T47D (cell line): ENCODE results near the gene NPR1.
A peak's percentile ranks its signal among the peaks of the same experiment; 100 is the strongest.
"Not testable (repeated sequence)": the region's sequence is repeated elsewhere in the genome, so short reads cannot be mapped to it uniquely, and the experiment has no call there.

Experiments
- DNase-seq, 2 experiments: peaks; one replicate each; pipeline versions ENCODE4 v3.0.0 to v3.0.0-alpha.2; 2011 to 2012; ENCODE audit warnings: low read depth in 1 of 2, low spot score in 1 of 2
- JUND ChIP-seq: IDR thresholded peaks from 2 replicates; pipeline ENCODE4 v1.6.1; 2012; ENCODE audit warnings: low read depth
- in situ Hi-C: cut with HindIII; loops from 2 replicates; pipeline ENCODE4 v1.10.0; 2016; ENCODE audit warnings: low sequenced_read_pairs, low pct_unique_long_range_greater_than_20kb

The NPR1 gene

GRCh38 chr1:153678519-153679336 is at the start of gene NPR1:
Gene NPR1 (plus strand): TSS chr1:153678688. CDS start chr1:153679109, 421 bp downstream.
- peak; percentile 50 to 64 for DNase-seq
- in situ Hi-C loops = no loop called here
- TF ChIP-seq JUND = no peak

- TF ChIP-seq JUND = no peak
- no peak for DNase-seq
- in situ Hi-C loops = no loop called here
Measured at GRCh38 chr1:153629343-153629665, 49.2 kb upstream of the NPR1 start.

DNA sequence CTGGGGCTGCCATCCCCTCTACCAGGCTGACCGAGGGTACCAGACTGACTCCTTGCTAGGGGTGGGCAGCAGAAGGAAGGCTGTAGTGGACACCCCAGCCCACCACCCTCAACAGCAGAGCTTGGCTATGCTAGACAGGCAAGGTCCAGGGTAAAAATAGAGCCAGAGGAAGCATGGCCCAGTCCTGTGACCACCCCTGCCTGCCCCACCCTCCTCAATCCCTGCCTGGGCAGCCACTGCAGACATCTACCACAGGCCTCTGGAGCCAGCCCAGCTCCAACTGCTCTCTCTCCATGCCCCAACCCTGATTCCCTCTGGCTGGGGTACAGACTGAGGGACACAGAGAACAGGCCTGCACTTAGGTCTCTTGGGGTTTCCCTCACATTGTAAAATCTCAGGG is 48.5 kb upstream of the NPR1 start:
- in situ Hi-C loops = no loop called here
- DNase-seq = no peak
- no peak for TF ChIP-seq JUND

- DNase-seq = no peak
- TF ChIP-seq JUND = no peak
- in situ Hi-C loops = no loop called here
Measured at GRCh38 chr1:153630384-153630783, 48.1 kb upstream of the NPR1 start.

DNA sequence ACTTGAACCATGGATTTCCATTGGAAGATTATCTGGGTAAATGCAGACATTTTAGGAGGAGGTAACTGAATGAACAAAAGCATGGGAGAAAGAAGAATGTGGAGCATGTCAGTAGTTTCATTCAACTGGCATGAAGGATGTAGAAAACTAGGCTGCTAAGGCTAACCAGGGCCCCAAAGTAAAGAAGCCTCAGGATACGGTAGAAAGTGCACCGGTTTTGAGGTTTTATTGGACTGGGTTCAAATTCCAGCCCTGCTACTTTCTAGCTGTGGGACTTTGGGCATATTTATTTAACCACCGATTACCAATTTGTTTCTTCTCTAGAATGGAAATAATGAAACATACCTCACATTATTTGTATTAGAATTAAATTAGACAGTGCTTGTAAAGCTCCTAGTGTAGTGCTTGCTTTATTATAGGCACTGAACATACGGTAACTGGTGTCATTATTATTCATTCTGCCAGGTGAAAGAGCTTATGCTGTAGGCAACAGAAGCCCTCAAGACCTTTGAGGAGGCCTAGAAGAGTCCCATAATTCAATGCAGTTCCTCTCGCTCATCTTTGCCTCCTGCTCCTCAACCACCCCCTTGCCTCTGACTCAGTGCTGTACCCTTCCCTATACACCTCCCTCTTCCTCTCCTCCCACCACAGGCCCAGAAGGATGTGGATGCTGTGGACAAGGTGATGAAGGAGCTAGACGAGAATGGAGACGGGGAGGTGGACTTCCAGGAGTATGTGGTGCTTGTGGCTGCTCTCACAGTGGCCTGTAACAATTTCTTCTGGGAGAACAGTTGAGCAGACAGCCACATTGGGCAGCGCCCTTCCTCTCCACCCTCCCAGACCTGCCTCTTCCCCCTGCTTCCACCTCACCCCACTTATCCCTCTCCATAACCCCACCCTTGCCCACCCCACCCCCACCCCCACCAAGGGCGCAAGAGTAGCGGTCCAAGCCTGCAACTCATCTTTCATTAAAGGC is 47.2 kb upstream of the NPR1 start:
- DNase-seq = peak; percentile 67 to 92
- in situ Hi-C loops = no loop called here

DNA sequence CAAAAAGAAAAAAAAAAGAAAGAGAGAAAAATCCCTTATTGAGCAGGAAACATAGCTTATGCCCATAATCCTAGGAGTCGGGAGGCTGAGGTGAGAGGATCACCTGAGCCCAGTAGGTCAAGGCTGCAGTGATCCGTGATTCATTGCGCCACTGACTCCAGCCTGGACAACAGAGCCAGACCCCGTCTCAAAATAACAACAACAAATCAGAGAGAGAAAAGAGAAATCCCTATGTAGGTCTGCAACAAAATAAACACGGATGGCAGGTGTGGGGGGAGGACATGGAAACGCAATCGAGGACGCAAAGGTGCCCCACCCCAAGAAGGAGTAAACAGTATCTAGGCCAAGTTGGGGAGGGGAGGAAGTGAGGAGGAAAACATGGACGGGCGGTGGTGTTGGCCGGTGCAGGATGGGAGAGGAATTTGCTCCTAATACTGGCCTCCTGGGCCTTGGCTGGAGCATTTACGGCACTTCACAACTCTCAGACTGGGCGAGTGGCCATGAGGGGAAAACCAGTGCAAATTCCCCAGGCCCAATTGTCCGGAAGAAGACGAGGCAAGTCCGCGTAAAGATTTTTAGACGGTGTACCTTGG is 45.2 kb upstream of the NPR1 start:
- in situ Hi-C loops = no loop called here
- no peak for TF ChIP-seq JUND
- DNase-seq = no peak

More for the DNA sequence above, 47.2 kb upstream of the NPR1 start:
- no peak for TF ChIP-seq JUND

GRCh38 chr1:153633754-153634665 is 44.5 kb upstream of the NPR1 start, which contains the start of gene CHTOP:
Gene CHTOP (plus strand): TSS chr1:153634066. CDS start chr1:153636589, 2,523 bp downstream.
- in situ Hi-C loops = no loop called here
- TF ChIP-seq JUND = no peak
- peak; percentile 95 to 100 for DNase-seq

GRCh38 chr1:153635872-153636271 is 42.6 kb upstream of the NPR1 start:
- in situ Hi-C loops = no loop called here
- no peak for TF ChIP-seq JUND
- DNase-seq = no peak

DNA sequence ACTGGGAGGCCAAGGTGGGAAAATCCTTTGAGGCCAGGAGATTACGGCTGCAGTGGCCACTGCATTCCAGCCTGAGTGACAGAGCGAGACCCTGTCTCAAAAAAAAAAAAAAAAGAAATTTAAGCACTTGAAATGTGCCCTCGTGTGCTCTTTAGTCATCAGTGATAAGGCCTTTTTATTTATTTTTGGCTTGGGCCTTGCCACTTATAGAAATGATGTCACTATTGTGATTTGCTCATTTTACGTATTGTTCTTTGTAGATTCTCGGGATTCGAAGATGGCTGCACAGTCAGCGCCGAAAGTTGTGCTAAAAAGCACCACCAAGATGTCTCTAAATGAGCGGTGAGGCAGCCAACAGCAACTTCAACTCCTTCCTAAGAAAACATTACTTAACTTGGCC is 42.2 kb upstream of the NPR1 start:
- in situ Hi-C loops = no loop called here
- TF ChIP-seq JUND = no peak
- no peak for DNase-seq

DNA sequence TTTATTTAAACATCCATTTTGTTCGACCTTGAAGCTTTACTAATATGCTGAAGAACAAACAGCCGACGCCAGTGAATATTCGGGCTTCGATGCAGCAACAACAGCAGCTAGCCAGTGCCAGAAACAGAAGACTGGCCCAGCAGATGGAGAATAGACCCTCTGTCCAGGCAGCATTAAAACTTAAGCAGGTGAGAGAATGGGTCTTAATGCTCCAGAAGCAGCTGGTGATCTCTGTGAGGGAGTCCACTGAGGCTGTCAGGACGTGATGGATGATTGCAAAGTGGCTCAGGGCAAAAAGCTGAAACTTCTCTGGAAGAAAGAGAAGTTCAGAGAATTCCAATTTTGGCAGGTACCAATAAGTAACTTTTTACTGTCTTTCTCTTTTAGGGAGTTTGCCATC is 40.2 kb upstream of the NPR1 start:
- in situ Hi-C loops = no loop called here
- DNase-seq = no peak
- TF ChIP-seq JUND = no peak

DNA sequence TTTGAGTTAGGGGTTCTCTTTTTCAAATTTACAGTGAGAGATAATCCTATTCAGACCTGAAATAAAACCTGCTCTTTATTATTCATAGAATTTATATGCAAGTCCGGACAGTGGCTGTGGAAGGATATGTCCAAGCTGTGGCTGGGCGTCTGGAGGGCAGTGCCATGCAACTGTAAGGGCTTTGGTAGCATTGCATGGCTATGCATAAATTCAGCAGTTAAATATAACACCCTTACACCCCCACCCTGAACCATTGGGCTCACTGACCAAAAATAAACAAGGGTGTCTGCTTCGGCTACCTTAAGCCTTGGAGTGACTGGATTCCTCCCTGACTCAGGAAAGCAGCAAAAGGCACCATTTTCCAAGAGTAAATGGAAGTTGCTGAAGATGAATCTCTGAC is 39.2 kb upstream of the NPR1 start:
- in situ Hi-C loops = no loop called here
- no peak for TF ChIP-seq JUND
- no peak for DNase-seq

- in situ Hi-C loops, DNase-seq: not testable (repeated sequence)
Measured at GRCh38 chr1:153640213-153640612, 38.3 kb upstream of the NPR1 start.
